ENCODE measurements around the gene TP53INP2. TPM values are rescaled to one million over a fixed set of nuclear protein-coding genes. Genes with fewer than 3 reads are reported as not detected.
"Not testable (repeated sequence)": the region's sequence is repeated elsewhere in the genome, so short reads cannot be mapped to it uniquely, and the experiment has no call there.

TP53INP2 gene
- total and polyA plus RNA-seq, 2 of the 8 experiments (the other 6 are each of a cell fraction or from before 2014, with no cell fraction given) = 2.4 to 4.8 TPM

DNA sequence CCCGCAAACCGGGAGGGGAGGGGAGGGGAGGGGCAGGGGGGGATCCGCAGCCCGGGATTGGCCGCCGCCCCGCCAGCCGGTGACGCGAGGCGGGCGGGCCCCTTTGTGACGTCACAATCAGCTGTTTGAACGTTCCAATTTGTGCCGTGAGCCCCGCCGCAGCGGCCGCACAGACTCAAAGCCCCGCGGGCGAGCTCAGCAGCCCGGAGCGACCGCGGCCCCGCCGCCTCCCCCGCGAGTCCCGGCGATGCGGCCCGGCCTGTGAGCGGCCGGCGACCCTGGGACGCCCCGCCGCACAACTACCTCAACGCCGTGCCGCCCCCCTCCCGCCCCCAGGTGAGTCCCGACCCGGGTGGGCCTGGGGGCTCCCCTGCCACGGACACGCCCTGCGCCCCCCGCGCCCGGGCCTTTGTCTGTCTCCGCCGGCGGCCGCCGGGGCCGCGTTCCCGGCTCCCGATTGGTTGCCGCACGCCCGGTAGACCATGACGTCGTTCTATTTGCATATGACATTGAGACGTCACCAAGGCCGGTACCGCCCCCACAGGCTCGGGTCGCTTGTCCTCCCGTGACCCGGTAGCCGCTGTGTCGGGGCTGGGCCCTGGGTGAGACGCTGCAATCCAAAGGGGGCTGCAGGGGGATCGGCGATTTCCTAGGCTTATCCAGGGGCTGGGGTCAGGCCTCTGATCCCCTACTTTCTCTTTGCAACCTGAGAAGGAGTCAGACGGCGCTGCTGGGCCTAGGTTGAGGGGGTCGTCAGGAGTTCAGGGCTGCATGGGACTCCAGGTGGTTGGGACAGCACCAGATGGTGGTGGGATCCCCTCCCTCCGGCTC is at the start of gene TP53INP2 (continued):
- TF ChIP-seq RAD21 (IDR thresholded peaks at IDR 0.05 in 1 of 2, conservative IDR thresholded peaks at IDR 0.05 in 1 of 2; ENCODE audit: low read depth in 2 of 2, low read length in 2 of 2) = no peak
- TF ChIP-seq RBBP5 (IDR thresholded peaks at IDR 0.05; ENCODE audit: borderline replicate concordance, low read depth, low read length) = 0 out of 2 replicates have a peak, but pooled peaks have one; percentile 36
- no peak for TF ChIP-seq JUN (IDR thresholded peaks at IDR 0.05; ENCODE audit: low read depth, low read length)
- peak; percentile 82 for TF ChIP-seq PHF8 (conservative IDR thresholded peaks at IDR 0.05; ENCODE audit: low read depth, low read length)

DNA sequence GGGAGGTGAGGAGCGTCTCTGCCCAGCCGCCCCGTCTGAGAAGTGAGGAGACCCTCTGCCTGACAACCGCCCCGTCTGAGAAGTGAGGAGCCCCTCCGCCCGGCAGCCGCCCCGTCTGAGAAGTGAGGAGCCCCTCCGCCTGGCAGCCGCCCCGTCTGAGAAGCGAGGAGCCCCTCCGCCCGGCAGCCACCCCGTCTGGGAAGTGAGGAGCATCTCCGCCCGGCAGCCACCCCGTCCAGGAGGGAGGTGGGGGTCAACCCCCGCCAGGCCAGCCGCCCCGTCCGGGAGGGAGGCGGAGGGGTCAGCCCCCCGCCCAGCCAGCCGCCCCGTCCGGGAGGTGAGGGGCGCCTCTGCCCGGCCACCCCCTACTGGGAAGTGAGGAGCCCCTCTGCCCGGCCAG is 45.5 kb upstream of the TP53INP2 start:
- H3K4me2 ChIP-seq (ENCODE audit: insufficient read depth in 1 of 2, low read depth in 2 of 2, low read length in 2 of 2); H3K23me2 ChIP-seq (ENCODE audit: low read depth, low read length); H2BK120ac ChIP-seq (replicated peaks; ENCODE audit: low read depth, low read length); H4K5ac ChIP-seq (ENCODE audit: insufficient read length, low read depth, low read length); H3K27me3 ChIP-seq (replicated peaks in 1 of 4; ENCODE audit: control insufficient read depth in 3 of 4, extremely low read depth in 1 of 4, insufficient read depth in 3 of 4, low read length in 3 of 4); H3K4me3 ChIP-seq (ENCODE audit: extremely low read depth in 1 of 4, insufficient read depth in 2 of 4, low read depth in 3 of 4, low read length in 4 of 4); H4K8ac ChIP-seq (ENCODE audit: extremely low read depth, insufficient read depth, low read length); H3K56ac ChIP-seq (replicated peaks; ENCODE audit: insufficient read length, low read depth, low read length); H3K23ac ChIP-seq (ENCODE audit: insufficient read length); CTCF ChIA-PET (ENCODE audit: partially characterized antibody); H3K4ac ChIP-seq (replicated peaks; ENCODE audit: insufficient read length, low read depth, low read length); H3K9ac ChIP-seq (replicated peaks in 1 of 4; ENCODE audit: extremely low read depth in 1 of 4, low read depth in 3 of 4, low read length in 3 of 4); H2AK5ac ChIP-seq (ENCODE audit: low read depth, low read length); H3K79me1 ChIP-seq (ENCODE audit: low read depth, low read length); H3K18ac ChIP-seq (ENCODE audit: extremely low read depth, low read length); H4K20me1 ChIP-seq (replicated peaks in 1 of 2; ENCODE audit: control insufficient read depth in 1 of 2, insufficient read depth in 2 of 2, low read length in 2 of 2); H3K79me2 ChIP-seq (ENCODE audit: control insufficient read depth in 1 of 2, insufficient read depth in 2 of 2, low read length in 2 of 2); H2BK20ac ChIP-seq (ENCODE audit: low read length); H3K14ac ChIP-seq (ENCODE audit: insufficient read length); H2AFZ ChIP-seq (ENCODE audit: low read length); POLR2A ChIA-PET (ENCODE audit: partially characterized antibody); H2BK15ac ChIP-seq (ENCODE audit: low read length); H4K91ac ChIP-seq (replicated peaks; ENCODE audit: insufficient read length, low read length); DNase-seq (ENCODE audit: low read depth in 1 of 2, low spot score in 2 of 2); FAIRE-seq; H3K36me3 ChIP-seq (ENCODE audit: control insufficient read depth in 2 of 4, insufficient read depth in 4 of 4, low read length in 3 of 4); H3K9me3 ChIP-seq (ENCODE audit: insufficient read depth in 2 of 2, low read depth in 1 of 2, low read length in 1 of 2); H3K4me1 ChIP-seq (replicated peaks in 1 of 4; ENCODE audit: control insufficient read depth in 3 of 4, insufficient read depth in 4 of 4, low read length in 3 of 4); H2BK12ac ChIP-seq (ENCODE audit: low read depth, low read length); H3K27ac ChIP-seq (ENCODE audit: low read depth, low read length); H2BK5ac ChIP-seq (ENCODE audit: low read depth, low read length): not testable (repeated sequence)
- WGBS, 2 experiments (ENCODE audit: extremely low coverage in 1 of 2, insufficient coverage in 1 of 2, insufficient read length in 1 of 2, insufficient replicate concordance in 2 of 2, low coverage in 1 of 2, low lambda C conversion rate in 2 of 2, missing lambda C conversion rate in 1 of 2) = 100% methylated on average over 3 of the region's 31 CpGs; no CpG with 5 or more reads in 1 of the 2 experiments
